Activated CD4-positive, alpha-beta T cell treated with anti-CD3 and anti-CD28 coated beads, Interleukin-2, Interleukin-4, amounts not matched to agents 100 ng/mL and 50 ng/mL, durations not matched to agents 16 hours and 8 hours (primary cell): ENCODE measurements around the gene REV3L.
A peak's percentile ranks its signal among the peaks of the same experiment; 100 is the strongest.

Experiments
- DNase-seq: peaks from one replicate; pipeline ENCODE4 v3.0.0-alpha.2; 2020; ENCODE audit warnings: low spot score

Gene REV3L

GRCh38 chr6:111468329-111469012, 14.5 kb downstream of the REV3L start:
- DNase-seq: no peak

GRCh38 chr6:111464184-111464583, 18.8 kb downstream of the REV3L start:
- DNase-seq: no peak

- DNase-seq: no peak
Observed at GRCh38 chr6:111462770-111463391, 20.1 kb downstream of the REV3L start.

- DNase-seq: no peak
Observed at GRCh38 chr6:111461860-111462259, 21.2 kb downstream of the REV3L start.

- DNase-seq: no peak
Observed at GRCh38 chr6:111458670-111459232, 24.3 kb downstream of the REV3L start.

GRCh38 chr6:111456208-111456607, 26.8 kb downstream of the REV3L start:
- DNase-seq: no peak

- DNase-seq: no peak
Observed at GRCh38 chr6:111450636-111451035, 32.4 kb downstream of the REV3L start.

GRCh38 chr6:111450087-111450486, 32.9 kb downstream of the REV3L start:
- no peak for DNase-seq

- no peak for DNase-seq
Observed at GRCh38 chr6:111449129-111449528, 33.9 kb downstream of the REV3L start.

GRCh38 chr6:111447051-111447450, 36.0 kb downstream of the REV3L start:
- DNase-seq: no peak

- DNase-seq: no peak
Observed at GRCh38 chr6:111445861-111446267, 37.2 kb downstream of the REV3L start.

- no peak for DNase-seq
Observed at GRCh38 chr6:111444794-111445193, 38.2 kb downstream of the REV3L start.

GRCh38 chr6:111441678-111442243, 41.3 kb downstream of the REV3L start:
- no peak for DNase-seq

GRCh38 chr6:111439171-111439570, 43.8 kb downstream of the REV3L start:
- DNase-seq: no peak

GRCh38 chr6:111437573-111437972, 45.4 kb downstream of the REV3L start:
- no peak for DNase-seq

GRCh38 chr6:111432511-111432910, 50.5 kb downstream of the REV3L start:
- DNase-seq: no peak

GRCh38 chr6:111430605-111431376, 52.2 kb downstream of the REV3L start:
- DNase-seq: no peak

GRCh38 chr6:111429571-111429970, 53.4 kb downstream of the REV3L start:
- no peak for DNase-seq

GRCh38 chr6:111428811-111429210, 54.2 kb downstream of the REV3L start:
- no peak for DNase-seq

- DNase-seq: peak; percentile 80
Observed at GRCh38 chr6:111427341-111428116, 55.5 kb downstream of the REV3L start.

GRCh38 chr6:111423960-111424846, 58.8 kb downstream of the REV3L start:
- no peak for DNase-seq
